Uterus (tissue), 4 donors: ENCODE results near the gene MAP2K4. TPM values are rescaled to one million over a fixed set of nuclear protein-coding genes. Genes with fewer than 3 reads are reported as not detected.
"Not testable (repeated sequence)": the region's sequence is repeated elsewhere in the genome, so short reads cannot be mapped to it uniquely, and the experiment has no call there.

Experiments used
- DNase-seq, 2 donors: peaks; one replicate each; pipeline ENCODE4 v3.0.0-alpha.2; 2019 to 2020
- H3K27ac ChIP-seq, 2 donors: fragments of 200-600 bp; sonication (generic); 1 replicate in 1 of 2; 2 replicates in 1 of 2; pipeline ENCODE4 v1.5.1; 2016 to 2018
- H3K27me3 ChIP-seq, 2 donors: fragments of 200-600 bp; sonication (generic); one replicate each; pipeline ENCODE4 v1.5.1; 2018 to 2019; ENCODE audit warnings: control low read depth in 1 of 2
- H3K36me3 ChIP-seq, 2 donors: fragments of 200-600 bp; sonication (generic); one replicate each; pipeline ENCODE4 v1.5.1; 2019; ENCODE audit warnings: control low read depth in 1 of 2
- H3K4me1 ChIP-seq, 2 donors: fragments of 200-600 bp; sonication (generic); one replicate each; pipeline ENCODE4 v1.5.1; 2018 to 2019; ENCODE audit warnings: control low read depth in 1 of 2
- H3K4me3 ChIP-seq, 2 donors: fragments of 200-600 bp; sonication (generic); 1 replicate in 1 of 2; 2 replicates in 1 of 2; pipeline ENCODE4 v1.5.1; 2018 to 2019; ENCODE audit warnings: mild to moderate bottlenecking in 1 of 2
- H3K9me3 ChIP-seq, 2 donors: fragments of 200-600 bp; sonication (generic); one replicate each; pipeline ENCODE4 v1.5.1; 2019; ENCODE audit warnings: control low read depth in 1 of 2
- POLR2A ChIP-seq, 2 donors: fragments of 450-650 bp; IDR thresholded peaks; one replicate each; pipeline ENCODE4 v1.6.1; 2016; ENCODE audit warnings: antibody characterized with exemption in 2 of 2, mild to moderate bottlenecking in 1 of 2, moderate library complexity in 1 of 2
- intact Hi-C: fragments of 100-400 bp; cut with DNase I; formaldehyde crosslinking; loops from one replicate; pipeline ENCODE4 v1.15.1; 2023; ENCODE audit warnings: low total_unique reads
- total RNA-seq, 4 donors: library from RNA; depleted of rRNA in 3 of 4; stranded (reverse); fragments of >200 nt in 3 of 4; gene quantifications; one replicate each; pipeline versions ENCODE4 v1.1.0 to v1.2.4, GENCODE V29; 2014 to 2023
- TF ChIP-seq, protein P1 (sequence below), 4 experiments: fragments of 200-600 bp in 2 of 4; fragments of 450-650 bp in 2 of 4; sonication (generic) in 2 of 4; IDR thresholded peaks; one replicate each; pipeline ENCODE4 v1.5.1; 2016 to 2019; ENCODE audit warnings: antibody characterized with exemption in 4 of 4, mild to moderate bottlenecking in 2 of 4, moderate library complexity in 1 of 4
- donor health status: DM: yes; HTN: yes; CAD: no.

The MAP2K4 gene
- total RNA-seq, 4 donors from 2014 or later: 19.4 to 83.9 (median 65.5) TPM

GRCh38 chr17:12137859-12138258, 117.2 kb downstream of the MAP2K4 start:
- no peak for DNase-seq
- Histone ChIP-seq H3K4me3 (no peak overlapping the region), H3K27me3 (no peaks in the 10 kb centered on the region), H3K4me1 (no peaks in the 10 kb centered on the region), H3K36me3 (no peaks in the 10 kb centered on the region), H3K27ac (no peak overlapping the region), H3K9me3 (no peaks in the 10 kb centered on the region)
- TF ChIP-seq, protein P1, sequence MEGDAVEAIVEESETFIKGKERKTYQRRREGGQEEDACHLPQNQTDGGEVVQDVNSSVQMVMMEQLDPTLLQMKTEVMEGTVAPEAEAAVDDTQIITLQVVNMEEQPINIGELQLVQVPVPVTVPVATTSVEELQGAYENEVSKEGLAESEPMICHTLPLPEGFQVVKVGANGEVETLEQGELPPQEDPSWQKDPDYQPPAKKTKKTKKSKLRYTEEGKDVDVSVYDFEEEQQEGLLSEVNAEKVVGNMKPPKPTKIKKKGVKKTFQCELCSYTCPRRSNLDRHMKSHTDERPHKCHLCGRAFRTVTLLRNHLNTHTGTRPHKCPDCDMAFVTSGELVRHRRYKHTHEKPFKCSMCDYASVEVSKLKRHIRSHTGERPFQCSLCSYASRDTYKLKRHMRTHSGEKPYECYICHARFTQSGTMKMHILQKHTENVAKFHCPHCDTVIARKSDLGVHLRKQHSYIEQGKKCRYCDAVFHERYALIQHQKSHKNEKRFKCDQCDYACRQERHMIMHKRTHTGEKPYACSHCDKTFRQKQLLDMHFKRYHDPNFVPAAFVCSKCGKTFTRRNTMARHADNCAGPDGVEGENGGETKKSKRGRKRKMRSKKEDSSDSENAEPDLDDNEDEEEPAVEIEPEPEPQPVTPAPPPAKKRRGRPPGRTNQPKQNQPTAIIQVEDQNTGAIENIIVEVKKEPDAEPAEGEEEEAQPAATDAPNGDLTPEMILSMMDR (IDR thresholded peaks at IDR 0.05): no peak
- no peak for TF ChIP-seq POLR2A (IDR thresholded peaks at IDR 0.05)
- intact Hi-C loops: no loop called here

DNA sequence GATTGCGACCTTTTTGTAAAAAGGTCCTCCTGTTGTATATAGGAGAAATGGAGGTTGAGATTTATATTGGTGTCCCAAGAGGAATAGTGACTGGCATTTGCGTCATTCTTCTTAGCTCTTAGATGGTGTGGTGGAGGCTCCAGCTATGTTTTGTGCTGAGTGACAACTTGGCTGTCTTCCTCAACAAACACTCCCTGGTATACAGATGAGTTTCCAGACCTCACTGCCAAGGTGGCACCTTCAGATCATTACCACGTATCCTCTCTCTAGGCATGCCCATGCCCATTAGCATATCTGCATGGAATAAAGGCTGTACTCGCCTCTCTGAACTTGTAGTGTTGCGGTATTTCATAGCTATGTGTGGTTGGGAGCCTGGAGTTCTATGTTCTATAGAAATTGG, 120.0 kb downstream of the MAP2K4 start:
- Histone ChIP-seq H3K27ac (no peak overlapping the region), H3K36me3 (no peaks in the 10 kb centered on the region), H3K9me3 (no peaks in the 10 kb centered on the region), H3K4me3 (no peak overlapping the region), H3K27me3 (no peaks in the 10 kb centered on the region), H3K4me1 (no peaks in the 10 kb centered on the region)
- intact Hi-C loops: no loop called here
- TF ChIP-seq POLR2A (IDR thresholded peaks at IDR 0.05): no peak
- TF ChIP-seq, protein P1 (IDR thresholded peaks at IDR 0.05): no peak
- no peak for DNase-seq

- intact Hi-C loops, H3K4me3 ChIP-seq, H3K36me3 ChIP-seq, H3K9me3 ChIP-seq, DNase-seq, H3K4me1 ChIP-seq, H3K27ac ChIP-seq, H3K27me3 ChIP-seq: not testable (repeated sequence)
Measured at GRCh38 chr17:12162187-12162586, 141.5 kb downstream of the MAP2K4 start.

DNA sequence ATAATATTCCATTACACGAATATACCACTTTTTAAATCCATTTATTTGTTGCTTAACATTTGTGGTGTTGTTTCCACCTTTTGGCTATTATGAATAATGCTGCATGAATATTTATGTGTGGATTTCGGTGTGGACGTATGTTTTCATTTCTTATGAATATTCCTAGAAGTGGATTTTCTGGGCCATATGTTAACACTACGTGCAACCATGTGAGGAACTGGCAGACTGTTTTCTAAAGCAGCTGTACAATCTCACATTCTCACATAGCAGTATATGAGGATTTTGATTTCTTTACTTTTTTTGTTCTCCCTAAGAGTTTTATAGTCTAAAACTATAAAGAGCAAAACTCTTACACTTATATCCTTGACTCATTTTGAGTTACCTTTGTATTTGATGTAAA, 143.4 kb downstream of the MAP2K4 start:
- no peaks in the 10 kb centered on the region for H3K36me3 ChIP-seq
- TF ChIP-seq POLR2A (IDR thresholded peaks at IDR 0.05): no peak
- TF ChIP-seq, protein P1 (IDR thresholded peaks at IDR 0.05): no peak
- H3K4me1 ChIP-seq: no peaks in the 10 kb centered on the region
- no peak overlapping the region for H3K4me3 ChIP-seq
- intact Hi-C loops: no loop called here
- no peaks in the 10 kb centered on the region for H3K27me3 ChIP-seq
- H3K27ac ChIP-seq: no peak overlapping the region
- no peaks in the 10 kb centered on the region for H3K9me3 ChIP-seq
- no peak for DNase-seq

- Histone ChIP-seq H3K36me3 (no peaks in the 10 kb centered on the region), H3K9me3 (no peaks in the 10 kb centered on the region), H3K4me1 (no peaks in the 10 kb centered on the region), H3K4me3 (no peak overlapping the region), H3K27me3 (no peaks in the 10 kb centered on the region), H3K27ac (no peak overlapping the region)
- no peak for DNase-seq
- TF ChIP-seq POLR2A (IDR thresholded peaks at IDR 0.05): no peak
- TF ChIP-seq, protein P1 (IDR thresholded peaks at IDR 0.05): no peak
- intact Hi-C loops: no loop called here
Measured at GRCh38 chr17:12178644-12179330, 158.1 kb downstream of the MAP2K4 start.
